Measurements from ENCODE around the gene CDK5. TPM values are rescaled to one million over a fixed set of nuclear protein-coding genes. Genes with fewer than 3 reads are reported as not detected.

The CDK5 gene
- total and polyA plus RNA-seq, 2 of the 13 experiments (the other 11 are each of a cell fraction or from before 2014, with no cell fraction given) = 16.4 to 21.3 TPM

DNA sequence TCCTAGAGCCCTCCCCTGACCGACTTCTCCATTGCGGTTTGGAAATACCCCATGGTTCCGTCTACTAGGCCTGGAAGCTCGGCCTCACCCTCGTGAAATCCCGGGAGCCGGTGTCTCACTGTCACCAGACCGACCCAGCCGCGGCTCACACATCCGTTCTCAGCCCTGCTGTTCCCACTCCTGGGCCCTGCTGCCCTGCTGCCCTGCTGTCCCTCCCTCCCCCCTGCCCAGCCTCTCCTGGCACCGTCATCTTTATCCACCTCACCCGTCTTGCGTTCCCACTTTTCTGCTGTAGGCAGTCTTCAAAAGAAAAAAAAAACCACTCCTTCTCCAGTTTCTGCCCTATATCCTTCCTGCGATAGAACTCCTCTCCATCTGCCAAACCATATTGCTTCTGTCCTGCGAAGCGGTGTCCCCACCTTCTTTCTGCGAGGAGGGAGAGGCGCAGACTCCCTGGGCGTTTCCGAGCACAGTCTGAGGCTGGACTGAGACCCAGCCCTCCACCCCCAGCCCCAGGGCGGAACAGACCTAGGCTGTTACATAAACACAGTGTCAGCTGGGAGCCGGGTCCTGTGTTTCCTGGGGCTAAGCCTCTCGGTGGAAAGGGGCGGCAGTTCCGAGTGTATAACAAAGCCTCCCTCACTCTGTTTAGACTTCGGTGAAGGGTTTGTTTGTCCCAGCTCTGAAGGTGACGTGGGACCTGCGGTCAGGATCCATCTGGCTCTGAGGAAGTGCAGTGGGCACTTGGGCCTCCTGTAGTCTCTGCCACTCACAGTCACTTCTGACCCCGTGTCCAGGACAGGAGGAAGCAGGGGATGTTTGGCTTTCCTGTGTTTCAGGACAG, 31.4 kb upstream of the CDK5 start (continued):
- TF ChIP-seq, protein P1, sequence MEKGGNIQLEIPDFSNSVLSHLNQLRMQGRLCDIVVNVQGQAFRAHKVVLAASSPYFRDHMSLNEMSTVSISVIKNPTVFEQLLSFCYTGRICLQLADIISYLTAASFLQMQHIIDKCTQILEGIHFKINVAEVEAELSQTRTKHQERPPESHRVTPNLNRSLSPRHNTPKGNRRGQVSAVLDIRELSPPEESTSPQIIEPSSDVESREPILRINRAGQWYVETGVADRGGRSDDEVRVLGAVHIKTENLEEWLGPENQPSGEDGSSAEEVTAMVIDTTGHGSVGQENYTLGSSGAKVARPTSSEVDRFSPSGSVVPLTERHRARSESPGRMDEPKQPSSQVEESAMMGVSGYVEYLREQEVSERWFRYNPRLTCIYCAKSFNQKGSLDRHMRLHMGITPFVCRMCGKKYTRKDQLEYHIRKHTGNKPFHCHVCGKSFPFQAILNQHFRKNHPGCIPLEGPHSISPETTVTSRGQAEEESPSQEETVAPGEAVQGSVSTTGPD (CRISPR knock-in tag; IDR thresholded peaks at IDR 0.05) = no peak
- TF ChIP-seq MIXL1 (CRISPR knock-in tag; IDR thresholded peaks at IDR 0.05) (no peak), EP300 (IDR thresholded peaks at IDR 0.05; ENCODE audit: low read depth in 2 of 2, low read length in 2 of 2) (peak in 1 of 2 experiments; percentile 38; a peak in 1 of 4 replicates), EP300 (CRISPR knock-in tag; IDR thresholded peaks at IDR 0.05; ENCODE audit: borderline replicate concordance) (no peak), TRIM24 (CRISPR knock-in tag; IDR thresholded peaks at IDR 0.05) (no peak), NCOA2 (CRISPR knock-in tag; IDR thresholded peaks at IDR 0.05) (no peak), FOXM1 (CRISPR knock-in tag; IDR thresholded peaks at IDR 0.05) (no peak), BRCA1 (CRISPR knock-in tag; IDR thresholded peaks at IDR 0.05) (no peak), HNRNPL (IDR thresholded peaks at IDR 0.05; ENCODE audit: low read depth, low read length) (no peak; the same call in 1 of the 2 replicates), CEBPG (CRISPR knock-in tag; IDR thresholded peaks at IDR 0.05) (peak; percentile 35; the same call in 1 of the 2 replicates), MEIS1 (CRISPR knock-in tag; IDR thresholded peaks at IDR 0.05; ENCODE audit: borderline replicate concordance) (no peak), SRF (IDR thresholded peaks at IDR 0.05; ENCODE audit: low read depth, low read length) (no peak), ZNF746 (CRISPR knock-in tag; IDR thresholded peaks at IDR 0.05) (0 out of 2 replicates have a peak, but pooled peaks have one; percentile 25), POGZ (CRISPR knock-in tag; IDR thresholded peaks at IDR 0.05) (no peak), SNAPC2 (CRISPR knock-in tag; IDR thresholded peaks at IDR 0.05) (no peak), NKX3-1 (CRISPR knock-in tag; IDR thresholded peaks at IDR 0.05) (no peak), PLRG1 (conservative IDR thresholded peaks at IDR 0.05) (no peak)
- TF ChIP-seq, protein P2, sequence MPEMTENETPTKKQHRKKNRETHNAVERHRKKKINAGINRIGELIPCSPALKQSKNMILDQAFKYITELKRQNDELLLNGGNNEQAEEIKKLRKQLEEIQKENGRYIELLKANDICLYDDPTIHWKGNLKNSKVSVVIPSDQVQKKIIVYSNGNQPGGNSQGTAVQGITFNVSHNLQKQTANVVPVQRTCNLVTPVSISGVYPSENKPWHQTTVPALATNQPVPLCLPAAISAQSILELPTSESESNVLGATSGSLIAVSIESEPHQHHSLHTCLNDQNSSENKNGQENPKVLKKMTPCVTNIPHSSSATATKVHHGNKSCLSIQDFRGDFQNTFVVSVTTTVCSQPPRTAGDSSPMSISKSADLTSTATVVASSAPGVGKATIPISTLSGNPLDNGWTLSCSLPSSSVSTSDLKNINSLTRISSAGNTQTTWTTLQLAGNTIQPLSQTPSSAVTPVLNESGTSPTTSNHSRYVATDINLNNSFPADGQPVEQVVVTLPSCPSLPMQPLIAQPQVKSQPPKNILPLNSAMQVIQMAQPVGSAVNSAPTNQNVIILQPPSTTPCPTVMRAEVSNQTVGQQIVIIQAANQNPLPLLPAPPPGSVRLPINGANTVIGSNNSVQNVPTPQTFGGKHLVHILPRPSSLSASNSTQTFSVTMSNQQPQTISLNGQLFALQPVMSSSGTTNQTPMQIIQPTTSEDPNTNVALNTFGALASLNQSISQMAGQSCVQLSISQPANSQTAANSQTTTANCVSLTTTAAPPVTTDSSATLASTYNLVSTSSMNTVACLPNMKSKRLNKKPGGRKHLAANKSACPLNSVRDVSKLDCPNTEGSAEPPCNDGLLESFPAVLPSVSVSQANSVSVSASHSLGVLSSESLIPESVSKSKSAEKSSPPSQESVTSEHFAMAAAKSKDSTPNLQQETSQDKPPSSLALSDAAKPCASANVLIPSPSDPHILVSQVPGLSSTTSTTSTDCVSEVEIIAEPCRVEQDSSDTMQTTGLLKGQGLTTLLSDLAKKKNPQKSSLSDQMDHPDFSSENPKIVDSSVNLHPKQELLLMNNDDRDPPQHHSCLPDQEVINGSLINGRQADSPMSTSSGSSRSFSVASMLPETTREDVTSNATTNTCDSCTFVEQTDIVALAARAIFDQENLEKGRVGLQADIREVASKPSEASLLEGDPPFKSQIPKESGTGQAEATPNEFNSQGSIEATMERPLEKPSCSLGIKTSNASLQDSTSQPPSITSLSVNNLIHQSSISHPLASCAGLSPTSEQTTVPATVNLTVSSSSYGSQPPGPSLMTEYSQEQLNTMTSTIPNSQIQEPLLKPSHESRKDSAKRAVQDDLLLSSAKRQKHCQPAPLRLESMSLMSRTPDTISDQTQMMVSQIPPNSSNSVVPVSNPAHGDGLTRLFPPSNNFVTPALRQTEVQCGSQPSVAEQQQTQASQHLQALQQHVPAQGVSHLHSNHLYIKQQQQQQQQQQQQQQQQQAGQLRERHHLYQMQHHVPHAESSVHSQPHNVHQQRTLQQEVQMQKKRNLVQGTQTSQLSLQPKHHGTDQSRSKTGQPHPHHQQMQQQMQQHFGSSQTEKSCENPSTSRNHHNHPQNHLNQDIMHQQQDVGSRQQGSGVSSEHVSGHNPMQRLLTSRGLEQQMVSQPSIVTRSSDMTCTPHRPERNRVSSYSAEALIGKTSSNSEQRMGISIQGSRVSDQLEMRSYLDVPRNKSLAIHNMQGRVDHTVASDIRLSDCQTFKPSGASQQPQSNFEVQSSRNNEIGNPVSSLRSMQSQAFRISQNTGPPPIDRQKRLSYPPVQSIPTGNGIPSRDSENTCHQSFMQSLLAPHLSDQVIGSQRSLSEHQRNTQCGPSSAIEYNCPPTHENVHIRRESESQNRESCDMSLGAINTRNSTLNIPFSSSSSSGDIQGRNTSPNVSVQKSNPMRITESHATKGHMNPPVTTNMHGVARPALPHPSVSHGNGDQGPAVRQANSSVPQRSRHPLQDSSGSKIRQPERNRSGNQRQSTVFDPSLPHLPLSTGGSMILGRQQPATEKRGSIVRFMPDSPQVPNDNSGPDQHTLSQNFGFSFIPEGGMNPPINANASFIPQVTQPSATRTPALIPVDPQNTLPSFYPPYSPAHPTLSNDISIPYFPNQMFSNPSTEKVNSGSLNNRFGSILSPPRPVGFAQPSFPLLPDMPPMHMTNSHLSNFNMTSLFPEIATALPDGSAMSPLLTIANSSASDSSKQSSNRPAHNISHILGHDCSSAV (CRISPR knock-in tag; IDR thresholded peaks at IDR 0.05; ENCODE audit: borderline replicate concordance) = no peak

All from HepG2 (cell line).